Natural killer cell (primary cell): Measurements from ENCODE around the gene ZNF385C. TPM values are rescaled to one million over a fixed set of nuclear protein-coding genes. Genes with fewer than 3 reads are reported as not detected.

Experiments
- ATAC-seq, 3 donors: fragments of 150-1000 bp in 2 of 3; fragments of 200-7000 bp in 1 of 3; cut with Tn5 transposase; 1 replicate in 1 of 3; 2 replicates in 2 of 3; pipeline ENCODE4 v1.10.0; 2021; ENCODE audit warnings: mild to moderate bottlenecking in 2 of 3, moderate library complexity in 2 of 3
- DNase-seq, 2 donors: peaks; one replicate each; pipeline versions ENCODE4 v3.0.0 to v3.0.0-alpha.2; 2013 to 2021; ENCODE audit warnings: mixed read lengths in 1 of 2
- H3K27ac ChIP-seq: one replicate; pipeline ENCODE4 v1.5.1; 2013; ENCODE audit warnings: mild to moderate bottlenecking, low read length
- H3K27me3 ChIP-seq: one replicate; pipeline ENCODE4 v1.6.1; 2013; ENCODE audit warnings: low read length; ENCODE audit not compliant: control insufficient read depth, insufficient read depth
- H3K36me3 ChIP-seq: one replicate; pipeline ENCODE4 v1.6.1; 2013; ENCODE audit warnings: low read length; ENCODE audit not compliant: control insufficient read depth, insufficient read depth
- H3K4me1 ChIP-seq: one replicate; pipeline ENCODE4 v1.6.1; 2013; ENCODE audit warnings: low read length; ENCODE audit not compliant: control insufficient read depth, insufficient read depth
- H3K4me3 ChIP-seq: one replicate; pipeline ENCODE4 v1.5.1; 2013; ENCODE audit warnings: low read length
- H3K9me3 ChIP-seq: one replicate; pipeline ENCODE4 v1.6.1; 2013; ENCODE audit warnings: low read length; ENCODE audit not compliant: control insufficient read depth, insufficient read depth
- H3K27ac Mint-ChIP-seq, 2 donors: one replicate each; pipeline ENCODE4 v1.8.0; 2022; ENCODE audit warnings: mild to moderate bottlenecking in 2 of 2, mixed read lengths in 2 of 2, moderate library complexity in 1 of 2
- H3K27me3 Mint-ChIP-seq, 2 donors: one replicate each; pipeline ENCODE4 v1.8.0; 2022; ENCODE audit warnings: low read depth in 2 of 2, mixed read lengths in 2 of 2
- H3K36me3 Mint-ChIP-seq: one replicate; pipeline ENCODE4 v1.8.0; 2022; ENCODE audit warnings: mixed read lengths
- H3K4me1 Mint-ChIP-seq, 2 donors: one replicate each; pipeline ENCODE4 v1.8.0; 2022; ENCODE audit warnings: mixed read lengths in 2 of 2
- H3K4me3 Mint-ChIP-seq: one replicate; pipeline ENCODE4 v1.8.0; 2022; ENCODE audit warnings: mild to moderate bottlenecking, moderate library complexity, mixed read lengths
- H3K9me3 Mint-ChIP-seq, 2 donors: one replicate each; pipeline ENCODE4 v1.8.0; 2022; ENCODE audit warnings: mixed read lengths in 2 of 2
- CTCF ChIP-seq: fragments of 200-600 bp; IDR thresholded peaks from one replicate; pipeline ENCODE4 v1.8.0; 2022; ENCODE audit warnings: antibody characterized with exemption
- WGBS: methylation state at CpG from one replicate; pipeline ENCODE4 v1.1.7; 2013; ENCODE audit warnings: missing lambda C conversion rate; ENCODE audit not compliant: insufficient coverage; 5-methylcytosine and 5-hydroxymethylcytosine counted together
- intact Hi-C: fragments of 100-400 bp; cut with micrococcal nuclease; formaldehyde crosslinking; loops from one replicate; pipeline ENCODE4 v1.14.2; 2022
- total RNA-seq, 4 donors: library from RNA; stranded (reverse); fragments of 120-200 nt in 1 of 4; gene quantifications; one replicate each; pipeline versions ENCODE4 v1.2.3 to v1.2.4, GENCODE V29; 2013 to 2022

ZNF385C gene
- total RNA-seq, 3 donors from 2014 or later (not counting 1 experiment from before 2014, with no cell fraction given), result 0.28 TPM; not detected in 2

- intact Hi-C loops, result no loop called here
Measured at GRCh38 chr17:42026857-42027589, 71.2 kb downstream of the ZNF385C start.

GRCh38 chr17:42025936-42026335, 72.3 kb downstream of the ZNF385C start:
- DNase-seq (no peak), ATAC-seq (no peak)
- Histone ChIP-seq H3K27ac (no peak overlapping the region), H3K4me1 (peaks cover 29% of the 10 kb centered on the region), H3K27me3 (no peaks in the 10 kb centered on the region), H3K4me3 (no peak overlapping the region), H3K9me3 (no peaks in the 10 kb centered on the region), H3K36me3 (peaks cover 18% of the 10 kb centered on the region)
- Mint-ChIP-seq H3K9me3 (no peaks in the 10 kb centered on the region), H3K27me3 (no peaks in the 10 kb centered on the region), H3K27ac (no peak overlapping the region), H3K36me3 (no peaks in the 10 kb centered on the region), H3K4me3 (no peak overlapping the region), H3K4me1 (peaks cover 18 to 28% of the 10 kb centered on the region in 2 donors)
- intact Hi-C loops, result loop anchor here (1.0 kb wide), 1 partner anchor 90 kb away; no protein-coding TSS in a partner anchor
- WGBS, result 93% methylated on average over 3 of the region's 3 CpGs
- no peak for TF ChIP-seq CTCF

More at GRCh38 chr17:42026857-42027589, 71.2 kb downstream of the ZNF385C start:
- no peak overlapping the region for H3K4me3 ChIP-seq
- peaks cover 18% of the 10 kb centered on the region for H3K36me3 ChIP-seq
- Mint-ChIP-seq H3K36me3 (no peaks in the 10 kb centered on the region), H3K27ac (no peak overlapping the region), H3K27me3 (no peaks in the 10 kb centered on the region), H3K4me3 (no peak overlapping the region), H3K4me1 (peaks cover 10 to 21% of the 10 kb centered on the region in 2 donors), H3K9me3 (no peaks in the 10 kb centered on the region)
- H3K9me3 ChIP-seq, result no peaks in the 10 kb centered on the region
- no peak overlapping the region for H3K27ac ChIP-seq
- no peaks in the 10 kb centered on the region for H3K27me3 ChIP-seq
- DNase-seq (no peak), ATAC-seq (no peak)
- no peak for TF ChIP-seq CTCF
- 54% methylated on average over 15 of the region's 17 CpGs for WGBS
- H3K4me1 ChIP-seq, result peaks cover 26% of the 10 kb centered on the region

- intact Hi-C loops, result loop anchor here (1.0 kb wide), 1 partner anchor 91 kb away; no protein-coding TSS in a partner anchor
- 61% methylated on average over 8 of the region's 8 CpGs for WGBS
- no peak overlapping the region for H3K27ac ChIP-seq
- Mint-ChIP-seq H3K4me3 (no peak overlapping the region), H3K36me3 (no peaks in the 10 kb centered on the region), H3K27ac (peak overlapping the region; percentile 43 to 84), H3K4me1 (peaks cover 25 to 35% of the 10 kb centered on the region in 2 donors), H3K27me3 (no peaks in the 10 kb centered on the region), H3K9me3 (no peaks in the 10 kb centered on the region)
- no peak overlapping the region for H3K4me3 ChIP-seq
- H3K9me3 ChIP-seq, result no peaks in the 10 kb centered on the region
- peaks cover 36% of the 10 kb centered on the region for H3K4me1 ChIP-seq
- ATAC-seq (no peak), DNase-seq (no peak)
- H3K36me3 ChIP-seq, result peaks cover 18% of the 10 kb centered on the region
- H3K27me3 ChIP-seq, result no peaks in the 10 kb centered on the region
- TF ChIP-seq CTCF, result peak; percentile 55
Measured at GRCh38 chr17:42025191-42025579, 73.1 kb downstream of the ZNF385C start.
